MM.1S (cell line): ENCODE data around the gene SUPT20HL2.
"Not testable (repeated sequence)": the region's sequence is repeated elsewhere in the genome, so short reads cannot be mapped to it uniquely, and the experiment has no call there.

Source experiments
- DNase-seq: peaks from one replicate; pipeline ENCODE4 v3.0.0-alpha.2; 2015
- H2AFZ ChIP-seq: fragments of 300-600 bp; sonication (generic); 2 replicates; pipeline ENCODE4 v1.6.0; 2016; ENCODE audit warnings: antibody characterized with exemption, low read length
- H3F3A ChIP-seq: fragments of 300-600 bp; sonication (generic); 2 replicates; pipeline ENCODE4 v1.6.1; 2016; ENCODE audit warnings: mild to moderate bottlenecking, antibody characterized with exemption, low read length, moderate library complexity, mixed read lengths; ENCODE audit not compliant: insufficient read depth
- H3K27ac ChIP-seq: fragments of 300-600 bp; sonication (generic); 2 replicates; pipeline ENCODE4 v1.5.1; 2016; ENCODE audit warnings: mild to moderate bottlenecking, low read length
- H3K27me3 ChIP-seq: fragments of 300-600 bp; sonication (generic); replicated peaks from 2 replicates; pipeline ENCODE4 v1.6.0; 2016; ENCODE audit warnings: low read length; ENCODE audit not compliant: insufficient read depth
- H3K36me3 ChIP-seq: fragments of 300-600 bp; sonication (generic); replicated peaks from 2 replicates; pipeline ENCODE4 v1.6.1; 2016; ENCODE audit warnings: mild to moderate bottlenecking, low read length, mixed read lengths; ENCODE audit not compliant: insufficient read depth
- H3K4me1 ChIP-seq: fragments of 300-600 bp; sonication (generic); 2 replicates; pipeline ENCODE4 v1.6.1; 2016; ENCODE audit warnings: low read length, mixed read lengths
- H3K4me2 ChIP-seq: fragments of 300-600 bp; sonication (generic); 2 replicates; pipeline ENCODE4 v1.6.0; 2016; ENCODE audit warnings: low read depth, low read length
- H3K4me3 ChIP-seq: fragments of 300-600 bp; sonication (generic); 2 replicates; pipeline ENCODE4 v1.5.1; 2016; ENCODE audit warnings: low read length, mixed read lengths
- H3K79me2 ChIP-seq: fragments of 300-600 bp; sonication (generic); 2 replicates; pipeline ENCODE4 v1.6.1; 2016; ENCODE audit warnings: mixed run types, low read length, mixed read lengths
- H3K9ac ChIP-seq: fragments of 300-600 bp; sonication (generic); 2 replicates; pipeline ENCODE4 v1.6.1; 2016; ENCODE audit warnings: low read length, mixed read lengths
- H3K9me2 ChIP-seq: fragments of 300-600 bp; sonication (generic); replicated peaks from 2 replicates; pipeline ENCODE4 v1.6.1; 2016; ENCODE audit warnings: mild to moderate bottlenecking, low read length, mixed read lengths; ENCODE audit not compliant: insufficient read depth
- H3K9me3 ChIP-seq: fragments of 300-600 bp; sonication (generic); replicated peaks from 2 replicates; pipeline ENCODE4 v1.6.1; 2016; ENCODE audit warnings: mild to moderate bottlenecking, low read length, mixed read lengths; ENCODE audit not compliant: insufficient read depth
- H4K20me1 ChIP-seq: fragments of 300-600 bp; sonication (generic); 2 replicates; pipeline ENCODE4 v1.6.1; 2016; ENCODE audit warnings: mild to moderate bottlenecking, low read length, moderate library complexity, mixed read lengths; ENCODE audit not compliant: insufficient read depth
- CTCF ChIP-seq: fragments of 300-600 bp; sonication (generic); IDR thresholded peaks from 2 replicates; pipeline ENCODE4 v1.5.1; 2016; ENCODE audit warnings: antibody characterized with exemption, low read length, mixed read lengths
- EZH2 ChIP-seq: fragments of 300-600 bp; sonication (generic); optimal IDR thresholded peaks from 2 replicates; pipeline ENCODE3; 2017; ENCODE audit warnings: low read depth, mild to moderate bottlenecking, antibody characterized with exemption, low read length, mixed read lengths
- EZH2phosphoT487 ChIP-seq: fragments of 300-600 bp; sonication (generic); IDR thresholded peaks from 2 replicates; pipeline ENCODE4 v1.6.1; 2018; ENCODE audit warnings: antibody characterized with exemption, low read length

The SUPT20HL2 gene

DNA sequence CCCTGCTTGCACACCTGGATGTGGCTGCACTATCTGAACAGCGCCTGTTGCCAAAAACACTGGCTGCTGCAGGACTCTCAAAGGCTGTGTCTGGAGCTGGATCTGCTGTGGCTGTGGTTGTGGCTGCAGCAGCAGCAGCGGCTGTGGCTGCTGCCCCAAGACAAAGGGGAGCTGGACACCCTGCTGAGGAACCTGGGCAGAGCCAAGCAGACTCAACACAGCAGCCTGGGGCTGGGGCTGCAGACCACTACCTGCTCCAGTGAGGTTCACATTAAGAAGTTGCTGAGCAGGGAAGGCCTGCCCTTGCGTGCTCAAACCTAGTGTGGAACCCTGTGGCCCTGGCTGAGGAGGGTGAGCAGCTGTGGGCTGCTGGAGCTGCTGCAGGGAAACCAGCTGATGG lies 3.0 kb downstream of the SUPT20HL2 start:
- not testable (repeated sequence) for H3K4me1 ChIP-seq, H3K79me2 ChIP-seq, H4K20me1 ChIP-seq, H3K4me3 ChIP-seq, H3K9me2 ChIP-seq, H3K4me2 ChIP-seq, H3K9ac ChIP-seq, H3K9me3 ChIP-seq, H3K27me3 ChIP-seq, H3F3A ChIP-seq, DNase-seq, H3K27ac ChIP-seq, H3K36me3 ChIP-seq, H2AFZ ChIP-seq

DNA sequence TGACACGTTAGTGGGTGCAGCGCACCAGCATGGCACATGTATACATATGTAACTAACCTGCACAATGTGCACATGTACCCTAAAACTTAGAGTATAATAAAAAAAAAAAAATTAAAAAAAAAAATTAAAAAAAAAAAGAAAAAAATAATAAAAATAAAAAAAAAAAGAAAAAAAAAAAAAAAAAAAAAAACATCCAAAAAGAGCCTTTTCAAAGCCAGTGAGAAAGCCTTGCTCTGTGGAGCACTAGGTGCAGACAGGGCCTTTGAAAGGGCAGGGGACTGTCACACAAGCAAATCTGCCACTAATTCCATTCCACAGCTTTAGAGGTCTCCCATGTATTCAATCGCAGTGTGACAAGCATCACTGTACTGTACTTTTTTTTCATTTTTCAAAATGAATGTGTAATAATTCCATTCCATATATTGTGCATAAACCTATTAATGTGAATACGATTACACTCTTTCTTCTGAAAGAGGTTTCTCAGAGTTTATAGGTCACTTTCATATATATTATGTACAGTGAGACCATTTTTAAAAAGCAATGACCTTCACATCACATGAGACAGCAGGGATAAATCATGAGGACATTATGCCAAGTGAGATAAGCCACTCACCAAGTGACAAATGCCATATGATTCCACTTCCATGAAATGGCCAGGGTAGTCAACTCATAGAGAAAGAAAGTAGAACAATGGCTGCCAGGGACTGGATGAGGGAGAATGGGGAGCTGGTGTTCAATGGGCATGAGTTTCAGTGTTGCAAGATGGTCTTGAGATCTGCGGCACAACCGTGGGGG lies 4.1 kb downstream of the SUPT20HL2 start:
- not testable (repeated sequence) for H3K4me3 ChIP-seq, DNase-seq, H3K27ac ChIP-seq, H3K9me3 ChIP-seq, H3K27me3 ChIP-seq, H3F3A ChIP-seq, H3K9ac ChIP-seq, H3K36me3 ChIP-seq, H3K4me2 ChIP-seq, H3K4me1 ChIP-seq, H3K9me2 ChIP-seq, H2AFZ ChIP-seq, H4K20me1 ChIP-seq, H3K79me2 ChIP-seq

DNA sequence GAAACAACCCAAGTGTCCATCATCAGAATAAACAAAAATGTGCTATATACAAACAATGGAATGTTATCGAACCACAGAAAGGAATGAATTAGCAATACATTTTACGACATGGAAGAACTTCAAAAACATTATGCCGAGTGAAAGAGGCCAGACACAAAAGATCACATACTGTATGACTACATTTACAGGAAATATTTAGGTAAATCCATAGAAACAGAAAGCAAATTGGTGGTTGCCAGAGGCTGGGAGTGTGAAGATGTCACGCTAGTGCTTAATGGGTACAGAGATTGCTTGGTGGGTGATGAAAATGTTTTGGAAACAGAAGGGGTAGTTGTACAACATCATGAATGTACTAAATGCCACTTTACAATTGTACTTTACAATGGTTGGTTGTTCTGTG lies 5.1 kb downstream of the SUPT20HL2 start:
- not testable (repeated sequence) for H3K4me2 ChIP-seq, H4K20me1 ChIP-seq, H3K27me3 ChIP-seq, H3K4me3 ChIP-seq, DNase-seq, H3K9me3 ChIP-seq, H3F3A ChIP-seq, H3K27ac ChIP-seq, H3K79me2 ChIP-seq, H3K9me2 ChIP-seq, H3K36me3 ChIP-seq, H3K9ac ChIP-seq, H2AFZ ChIP-seq, H3K4me1 ChIP-seq

DNA sequence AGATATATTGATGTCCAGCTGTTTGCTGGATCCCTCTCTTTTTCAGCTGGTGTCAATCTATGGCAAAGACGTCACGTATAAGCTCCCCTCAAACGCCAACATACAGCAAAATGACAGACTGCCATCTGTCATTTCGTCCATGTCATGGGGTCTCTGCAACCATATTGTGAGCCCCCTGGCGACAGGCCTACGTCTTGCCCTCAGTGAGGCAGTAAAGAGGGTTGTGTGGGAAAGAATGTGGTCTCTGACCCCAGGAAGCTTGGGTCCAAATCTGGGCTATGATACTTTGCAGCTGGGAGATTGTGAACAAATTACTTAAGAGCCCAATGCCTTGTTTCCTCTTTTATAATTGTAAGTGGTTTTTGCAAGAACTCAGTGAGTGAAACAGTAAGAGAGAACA lies 7.4 kb downstream of the SUPT20HL2 start:
- Histone ChIP-seq H3K4me2 (no peak overlapping the region), H3K27me3 (no peaks in the 10 kb centered on the region), H2AFZ (no peak overlapping the region), H4K20me1 (no peaks in the 10 kb centered on the region), H3K79me2 (no peaks in the 10 kb centered on the region), H3K36me3 (no peaks in the 10 kb centered on the region), H3K9me2 (no peaks in the 10 kb centered on the region), H3K9ac (no peak overlapping the region), H3K9me3 (no peaks in the 10 kb centered on the region), H3K4me3 (no peak overlapping the region), H3K27ac (no peak overlapping the region), H3K4me1 (no peaks in the 10 kb centered on the region), H3F3A (no peaks in the 10 kb centered on the region)
- TF ChIP-seq EZH2 = no peak
- TF ChIP-seq CTCF = no peak
- no peak for TF ChIP-seq EZH2phosphoT487
- DNase-seq = no peak

- TF ChIP-seq EZH2phosphoT487 (no peak), EZH2 (no peak), CTCF (no peak)
- Histone ChIP-seq H2AFZ (no peak overlapping the region), H3K27ac (no peak overlapping the region), H3K9ac (no peak overlapping the region), H3K9me3 (no peaks in the 10 kb centered on the region), H3F3A (no peaks in the 10 kb centered on the region), H3K36me3 (no peaks in the 10 kb centered on the region), H3K79me2 (no peaks in the 10 kb centered on the region), H3K4me1 (no peaks in the 10 kb centered on the region), H3K4me3 (no peak overlapping the region), H3K4me2 (no peak overlapping the region), H3K9me2 (no peaks in the 10 kb centered on the region), H4K20me1 (no peaks in the 10 kb centered on the region), H3K27me3 (no peaks in the 10 kb centered on the region)
- DNase-seq = no peak
These were observed 8.0 kb downstream of the SUPT20HL2 start for GRCh38 chrX:24305905-24306304.
